HG03432 (cell line): Measurements from ENCODE around the gene CD19.
"Not testable (repeated sequence)": the region's sequence is repeated elsewhere in the genome, so short reads cannot be mapped to it uniquely, and the experiment has no call there.

ENCODE experiments used
- ATAC-seq: cut with Tn5 transposase; IDR thresholded peaks from one replicate; pipeline ENCODE4 v1.9.1; 2021; ENCODE audit warnings: mild to moderate bottlenecking, moderate library complexity; ENCODE audit not compliant: unreplicated experiment

The CD19 gene

DNA sequence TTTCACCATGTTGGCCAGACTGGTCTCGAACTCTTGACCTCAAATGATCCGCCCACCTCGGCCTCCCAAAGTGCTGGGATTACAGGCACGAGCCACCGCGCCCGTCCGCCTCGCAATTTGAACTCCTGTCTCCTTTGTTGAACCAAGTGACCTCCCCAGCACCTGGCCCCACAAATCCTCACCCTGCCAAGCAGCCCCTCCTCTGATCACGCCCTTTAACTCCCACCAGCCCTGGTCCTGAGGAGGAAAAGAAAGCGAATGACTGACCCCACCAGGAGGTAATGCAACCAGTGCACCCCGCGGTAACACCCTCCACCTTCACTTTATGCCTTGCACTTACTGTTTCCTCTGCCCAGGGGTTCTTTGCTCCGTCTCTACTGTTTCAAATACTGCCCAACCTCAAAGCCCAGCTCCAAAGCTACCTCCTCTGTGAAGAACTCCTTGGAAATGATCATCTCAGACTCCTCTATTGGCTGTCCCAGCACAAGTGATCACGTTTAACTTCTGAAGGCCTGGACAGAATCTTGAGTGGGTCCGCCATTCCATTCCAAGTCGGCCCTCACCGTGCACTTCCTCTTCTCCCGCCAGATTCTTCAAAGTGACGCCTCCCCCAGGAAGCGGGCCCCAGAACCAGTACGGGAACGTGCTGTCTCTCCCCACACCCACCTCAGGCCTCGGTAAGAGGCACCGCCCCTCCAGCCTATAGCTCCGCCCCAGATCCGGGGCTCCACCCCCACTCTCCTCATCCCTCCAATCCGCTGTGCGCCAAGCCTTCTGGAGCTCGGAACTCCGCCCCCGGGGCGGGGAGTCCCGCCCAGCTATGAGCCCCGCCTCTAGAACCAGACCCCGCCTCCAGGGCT is 4.4 kb downstream of the CD19 start:
- ATAC-seq, result peak; percentile 79

DNA sequence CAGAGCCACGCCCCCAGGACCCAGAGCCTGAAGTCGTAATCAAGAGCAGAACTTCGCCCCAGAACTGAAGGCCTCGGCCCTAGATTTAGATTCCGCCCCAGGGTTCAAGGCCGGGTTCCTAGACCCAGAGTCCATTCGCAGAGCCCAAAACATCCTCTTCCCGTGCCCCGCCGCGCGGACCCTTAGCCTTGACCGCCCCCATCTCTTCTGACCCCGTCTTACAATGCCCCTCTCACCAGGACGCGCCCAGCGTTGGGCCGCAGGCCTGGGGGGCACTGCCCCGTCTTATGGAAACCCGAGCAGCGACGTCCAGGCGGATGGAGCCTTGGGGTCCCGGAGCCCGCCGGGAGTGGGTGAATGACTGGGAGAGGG is 5.0 kb downstream of the CD19 start:
- ATAC-seq, result no peak

DNA sequence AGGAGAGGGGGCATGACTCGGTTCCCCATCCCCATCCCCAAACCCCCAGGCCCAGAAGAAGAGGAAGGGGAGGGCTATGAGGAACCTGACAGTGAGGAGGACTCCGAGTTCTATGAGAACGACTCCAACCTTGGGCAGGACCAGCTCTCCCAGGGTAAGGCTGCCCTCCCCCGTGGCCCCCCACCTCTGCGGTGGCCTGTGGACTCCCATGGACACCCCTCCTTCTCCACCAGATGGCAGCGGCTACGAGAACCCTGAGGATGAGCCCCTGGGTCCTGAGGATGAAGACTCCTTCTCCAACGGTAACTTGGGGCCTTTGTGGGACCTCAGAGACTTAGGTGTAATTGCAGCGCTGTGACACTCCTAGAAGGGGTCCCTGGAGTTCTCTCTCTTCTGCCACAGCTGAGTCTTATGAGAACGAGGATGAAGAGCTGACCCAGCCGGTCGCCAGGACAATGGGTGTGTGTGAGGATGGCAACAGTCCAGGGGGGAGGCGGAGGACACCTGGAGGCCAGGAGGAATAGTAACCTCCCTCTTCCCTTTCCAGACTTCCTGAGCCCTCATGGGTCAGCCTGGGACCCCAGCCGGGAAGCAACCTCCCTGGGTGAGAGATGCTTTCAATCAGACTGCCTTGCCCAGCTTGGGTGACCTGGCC is 5.6 kb downstream of the CD19 start:
- ATAC-seq, result no peak

DNA sequence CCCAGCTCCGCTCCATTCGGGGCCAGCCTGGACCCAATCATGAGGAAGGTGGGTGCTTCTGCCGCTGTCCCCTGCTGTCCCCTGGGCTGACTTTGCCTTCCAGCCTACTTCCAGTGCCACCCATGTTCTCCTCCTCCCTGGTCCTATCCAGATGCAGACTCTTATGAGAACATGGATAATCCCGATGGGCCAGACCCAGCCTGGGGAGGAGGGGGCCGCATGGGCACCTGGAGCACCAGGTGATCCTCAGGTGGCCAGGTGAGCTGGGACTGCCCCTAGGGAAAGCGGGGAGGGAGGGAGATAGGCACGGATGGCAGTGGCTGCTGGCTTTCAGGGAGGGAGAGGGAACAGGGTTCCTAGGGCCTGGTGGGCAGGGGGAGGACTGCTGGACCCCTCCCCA is 7.0 kb downstream of the CD19 start:
- no peak for ATAC-seq

DNA sequence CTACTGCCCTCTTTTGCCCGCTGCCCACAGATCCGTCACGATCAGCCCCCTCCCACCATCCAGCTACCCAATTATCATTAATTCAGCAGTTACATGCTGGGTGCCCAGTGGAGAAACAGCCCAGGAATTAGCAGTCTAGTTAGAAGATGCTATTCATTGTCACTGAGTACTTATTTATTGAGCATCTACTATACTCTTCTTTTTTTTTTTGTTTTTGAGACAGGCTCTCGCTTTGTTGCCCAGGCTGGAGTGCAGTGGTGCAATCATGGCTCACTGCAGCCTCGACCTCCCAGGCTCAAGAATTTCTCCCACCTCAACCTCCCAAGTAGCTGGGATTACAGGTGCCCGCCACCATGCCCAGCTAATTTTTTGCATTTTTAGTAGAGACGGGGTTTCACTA is 8.1 kb downstream of the CD19 start:
- not testable (repeated sequence) for ATAC-seq

DNA sequence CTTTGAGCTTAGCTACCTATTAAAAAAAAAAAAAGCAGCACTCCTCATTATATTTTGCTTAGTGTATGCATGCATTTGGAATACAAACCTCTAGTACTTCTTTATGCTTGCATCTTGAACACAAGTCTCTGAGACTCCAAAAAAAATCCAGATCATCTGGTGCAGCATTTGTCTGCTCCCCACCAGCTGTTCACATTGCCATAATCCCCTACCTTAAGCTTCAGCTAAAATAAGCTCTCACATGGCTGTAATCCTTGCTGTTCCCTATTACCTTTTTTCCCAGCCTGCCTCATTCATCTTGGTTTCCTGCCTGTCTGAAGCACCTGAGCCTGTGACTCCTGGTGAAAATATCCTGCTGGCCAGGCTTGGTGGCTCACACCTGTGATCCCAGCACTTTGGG is 11.5 kb downstream of the CD19 start:
- ATAC-seq, result no peak

DNA sequence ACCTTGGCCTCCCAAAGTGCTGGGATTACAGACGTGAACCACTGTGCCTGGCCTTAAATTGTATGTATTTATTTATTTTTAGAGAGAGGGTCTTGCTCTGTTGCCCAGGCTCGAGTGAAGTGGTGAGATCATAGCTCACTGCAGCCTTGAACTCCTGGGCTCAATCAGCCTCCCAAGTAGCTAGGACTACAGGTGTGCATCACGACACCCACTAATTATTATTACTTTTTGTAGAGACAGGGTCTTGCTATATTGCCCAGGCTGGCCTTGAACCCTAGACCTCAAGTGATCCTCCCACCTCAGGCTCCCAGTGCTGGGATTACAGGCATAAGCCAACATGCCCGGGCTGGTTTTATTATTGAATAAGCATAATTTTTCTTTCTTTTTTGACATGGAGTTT is 14.9 kb downstream of the CD19 start:
- ATAC-seq, result no peak

DNA sequence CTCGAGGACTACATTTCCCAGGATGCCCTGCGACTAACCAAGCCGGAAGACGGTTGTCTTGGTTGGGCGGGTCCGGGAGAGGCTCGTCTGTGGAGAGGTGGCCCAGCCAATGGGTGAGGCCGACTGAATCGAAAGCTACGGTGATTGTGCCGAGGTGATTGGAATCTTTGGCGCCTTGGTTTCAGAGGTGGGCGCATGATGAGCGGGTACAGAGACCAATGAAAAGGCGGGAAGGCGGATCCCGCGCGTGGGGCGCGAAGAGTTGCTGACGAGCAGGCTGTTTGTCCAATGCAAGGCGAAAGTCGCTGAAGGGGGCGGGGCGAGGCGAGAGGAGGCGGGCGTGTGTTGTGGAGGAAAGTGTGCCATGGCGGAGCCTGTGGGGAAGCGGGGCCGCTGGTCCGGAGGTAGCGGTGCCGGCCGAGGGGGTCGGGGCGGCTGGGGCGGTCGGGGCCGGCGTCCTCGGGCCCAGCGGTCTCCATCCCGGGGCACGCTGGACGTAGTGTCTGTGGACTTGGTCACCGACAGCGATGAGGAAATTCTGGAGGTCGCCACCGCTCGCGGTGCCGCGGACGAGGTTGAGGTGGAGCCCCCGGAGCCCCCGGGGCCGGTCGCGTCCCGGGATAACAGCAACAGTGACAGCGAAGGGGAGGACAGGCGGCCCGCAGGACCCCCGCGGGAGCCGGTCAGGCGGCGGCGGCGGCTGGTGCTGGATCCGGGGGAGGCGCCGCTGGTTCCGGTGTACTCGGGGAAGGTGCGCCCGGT is 19.1 kb downstream of the CD19 start, which contains the start of gene NFATC2IP:
Gene NFATC2IP, plus strand, starts transcription at position 290 of the 762 bp plus-strand sequence. Its CDS starts 75 bp downstream, at position 365.
- peak; percentile 89 for ATAC-seq

DNA sequence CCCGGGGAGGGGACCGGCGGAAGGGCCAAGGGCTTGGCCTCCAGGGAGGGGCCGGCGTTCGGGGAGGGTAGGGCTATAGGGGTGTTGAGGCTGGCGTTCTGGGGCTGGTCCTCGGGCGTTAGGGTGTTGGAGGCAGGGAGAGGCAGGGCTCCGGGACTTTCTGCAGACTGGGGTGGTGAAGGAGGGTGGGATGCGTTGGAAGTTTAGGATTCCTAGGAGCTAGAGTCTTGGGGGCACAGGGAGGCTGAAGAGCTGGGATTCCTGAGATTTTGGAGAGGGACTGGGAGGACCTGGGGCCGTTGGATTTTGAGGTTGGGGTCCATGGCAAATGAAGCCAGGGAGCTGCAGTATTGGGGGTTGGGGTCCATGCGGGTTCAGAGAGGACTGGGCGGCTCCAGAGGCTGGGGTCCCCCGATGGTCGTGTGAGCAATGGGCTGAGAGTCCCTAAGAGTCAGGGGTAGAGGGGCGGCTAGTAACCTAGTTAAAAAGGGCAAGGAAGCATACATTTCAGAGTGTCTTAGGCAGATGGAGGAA is 19.7 kb downstream of the CD19 start:
- no peak for ATAC-seq

DNA sequence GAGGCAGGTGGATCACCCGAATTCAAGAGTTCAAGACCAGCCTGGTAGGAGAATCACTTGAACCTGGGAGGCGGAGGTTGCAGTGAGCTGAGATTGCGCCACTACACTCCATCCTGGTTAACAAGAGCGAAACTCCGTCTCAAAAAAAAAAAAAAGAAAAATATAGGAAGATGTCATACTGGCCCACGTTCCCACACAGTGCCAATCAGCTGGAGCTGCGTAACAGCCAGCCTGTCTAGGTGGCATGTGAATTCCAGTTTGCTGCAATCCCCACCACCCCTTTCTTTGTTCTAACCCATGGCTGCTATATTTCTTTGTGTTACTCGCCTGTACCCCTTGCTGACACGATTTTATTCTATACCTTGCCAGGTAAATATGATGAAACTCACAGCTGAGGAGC is 26.4 kb downstream of the CD19 start:
- no peak for ATAC-seq

DNA sequence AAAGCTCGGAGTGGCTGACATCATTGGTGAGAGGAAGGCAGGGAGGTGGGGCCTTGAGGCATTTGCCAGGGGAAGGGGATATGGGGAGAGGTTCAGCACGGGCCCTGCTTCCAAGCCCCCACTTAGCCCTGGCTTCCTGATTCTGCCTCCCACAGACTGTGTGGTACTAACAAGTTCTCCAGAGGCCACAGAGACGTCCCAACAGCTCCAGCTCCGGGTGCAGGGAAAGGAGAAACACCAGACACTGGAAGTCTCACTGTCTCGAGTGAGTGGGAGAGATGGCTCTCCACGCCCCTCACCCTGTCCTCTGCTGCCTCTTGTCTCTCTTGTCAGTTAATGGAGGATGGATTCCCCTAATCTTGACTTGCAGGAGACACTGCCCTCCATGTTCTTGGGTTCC is 27.1 kb downstream of the CD19 start:
- no peak for ATAC-seq

DNA sequence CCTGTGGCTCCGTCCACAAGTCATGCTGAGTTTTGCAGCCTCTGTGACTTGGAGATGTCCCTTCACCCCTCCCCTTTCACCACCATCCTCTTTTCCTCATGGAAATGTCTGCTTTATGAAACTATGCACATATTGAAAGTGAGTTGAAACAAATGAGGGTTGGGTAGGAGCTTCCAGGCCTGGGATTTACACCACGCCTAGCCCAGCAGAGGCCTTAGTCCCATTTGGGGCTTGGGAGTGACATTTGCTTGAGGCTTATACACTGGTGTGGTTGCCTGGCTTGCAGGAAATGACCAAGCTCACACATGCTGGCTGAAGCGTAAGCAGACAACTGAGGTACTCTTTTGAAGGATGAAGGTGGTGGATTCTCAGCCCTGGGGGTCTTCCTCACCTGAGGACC is 32.3 kb downstream of the CD19 start:
- ATAC-seq, result no peak

DNA sequence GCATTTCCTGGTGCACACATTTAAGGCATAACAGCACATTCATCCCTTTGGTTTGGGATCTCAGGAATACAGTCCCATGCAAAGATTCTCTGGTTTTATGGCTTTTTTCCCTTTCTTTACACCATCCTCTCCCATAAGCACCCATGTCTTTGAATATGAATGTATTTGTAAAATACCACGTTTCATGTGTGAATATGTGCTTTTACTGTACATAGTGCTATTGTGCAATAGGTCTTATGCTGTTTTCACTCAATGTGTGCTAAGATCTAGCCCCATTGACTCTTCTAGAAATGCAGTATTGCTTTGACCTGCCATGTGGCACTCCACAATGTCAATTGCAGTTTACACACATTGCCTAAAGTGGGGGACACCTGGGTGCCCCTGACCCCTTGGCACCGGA is 32.7 kb downstream of the CD19 start:
- ATAC-seq, result no peak

DNA sequence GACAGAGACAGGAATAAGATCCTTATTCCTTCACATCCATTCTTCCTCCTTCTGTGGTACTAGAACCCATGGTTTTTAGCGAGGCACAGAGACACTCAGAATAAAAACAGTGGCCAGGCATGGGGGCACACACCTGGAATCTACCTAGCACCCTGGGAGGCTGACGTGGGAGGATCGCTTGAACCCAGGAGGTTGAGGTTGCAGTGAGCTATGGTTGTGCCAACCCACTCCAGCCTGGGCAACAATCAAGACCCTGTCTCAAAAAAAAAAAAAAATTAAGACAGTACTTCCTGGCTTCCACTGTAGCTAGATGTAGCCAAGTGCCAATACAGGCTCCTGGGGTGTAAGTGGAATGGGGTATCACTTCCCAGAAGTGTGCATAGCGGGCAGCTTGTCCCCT is 35.4 kb downstream of the CD19 start:
- no peak for ATAC-seq

DNA sequence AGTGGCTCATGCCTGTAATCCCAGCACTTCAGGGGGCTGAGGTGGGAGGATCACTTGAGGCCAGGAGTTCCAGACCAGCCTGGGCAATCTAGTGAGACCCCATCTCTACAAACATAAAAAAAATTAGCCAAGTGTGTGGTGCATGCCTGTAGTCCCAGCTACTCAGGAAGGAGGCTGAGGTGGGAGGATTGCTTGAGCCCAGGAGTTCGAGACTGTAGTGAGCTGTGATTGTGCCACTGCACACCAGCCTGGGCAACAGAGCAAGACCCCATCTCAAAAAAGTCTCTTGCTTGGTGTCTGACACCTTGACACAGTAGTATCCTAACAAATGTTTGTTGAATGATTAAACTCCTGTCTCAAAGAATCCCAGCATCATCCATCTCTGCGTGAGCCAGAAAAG is 37.9 kb downstream of the CD19 start:
- not testable (repeated sequence) for ATAC-seq

DNA sequence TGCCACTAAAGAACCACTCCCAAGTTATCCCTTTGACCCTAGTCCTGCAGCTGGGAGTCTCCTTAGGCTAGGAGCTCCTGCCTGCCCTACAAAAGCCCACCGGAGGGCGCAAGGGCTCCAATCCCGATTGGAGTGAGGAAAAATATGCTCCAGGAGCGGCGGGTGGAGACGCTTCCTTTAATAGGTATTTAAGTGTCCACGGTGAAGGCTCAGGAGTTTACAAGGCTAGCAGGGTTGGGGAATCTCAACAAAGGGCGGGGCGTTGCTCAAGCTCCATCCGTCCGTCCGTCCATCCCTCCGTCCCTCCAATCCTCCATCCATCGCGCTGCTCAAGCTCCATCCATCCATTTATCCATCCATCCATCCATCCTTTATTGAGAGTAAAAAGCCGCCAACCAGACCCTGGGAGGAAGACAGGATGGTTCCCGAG is 42.3 kb downstream of the CD19 start:
- peak; percentile 21 for ATAC-seq

DNA sequence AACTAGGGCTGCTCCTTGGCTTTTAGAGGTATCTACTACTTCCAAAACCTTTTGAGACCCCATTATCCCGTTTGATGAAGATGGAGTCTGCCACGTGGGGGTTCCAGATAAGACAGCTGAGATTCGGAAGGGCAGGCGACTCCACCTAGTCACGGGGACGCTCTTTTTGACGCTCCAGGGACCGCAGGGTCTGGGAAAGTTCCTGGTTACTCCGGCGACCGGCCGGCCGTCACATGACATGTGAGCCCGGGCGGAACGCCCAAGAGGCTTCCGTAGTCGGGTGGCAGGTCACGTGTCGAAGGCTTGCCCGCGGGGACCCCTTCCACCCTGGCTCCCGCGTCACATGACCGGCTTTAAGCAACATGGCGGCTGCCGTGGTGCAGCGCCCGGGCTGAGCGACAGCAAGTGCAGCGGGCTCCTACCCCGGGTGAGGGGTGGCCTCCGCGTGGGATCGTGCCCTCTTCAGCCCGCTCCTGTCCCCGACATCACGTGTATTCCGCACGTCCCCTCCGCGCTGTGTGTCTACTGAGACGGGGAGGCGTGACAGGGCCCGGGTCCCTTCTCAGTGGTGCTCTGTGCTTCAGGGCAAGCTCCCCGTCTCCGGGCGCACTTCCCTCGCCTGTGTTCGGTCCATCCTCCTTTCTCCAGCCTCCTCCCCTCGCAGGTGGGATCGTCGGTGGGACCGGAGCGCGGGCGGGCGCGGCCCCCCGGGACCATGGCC is 42.8 kb downstream of the CD19 start, which contains the start of gene SPNS1:
Gene SPNS1, plus strand, starts transcription at position 342 of the 721 bp plus-strand sequence. Its CDS starts 374 bp downstream, at position 716.
- peak; percentile 89 for ATAC-seq

DNA sequence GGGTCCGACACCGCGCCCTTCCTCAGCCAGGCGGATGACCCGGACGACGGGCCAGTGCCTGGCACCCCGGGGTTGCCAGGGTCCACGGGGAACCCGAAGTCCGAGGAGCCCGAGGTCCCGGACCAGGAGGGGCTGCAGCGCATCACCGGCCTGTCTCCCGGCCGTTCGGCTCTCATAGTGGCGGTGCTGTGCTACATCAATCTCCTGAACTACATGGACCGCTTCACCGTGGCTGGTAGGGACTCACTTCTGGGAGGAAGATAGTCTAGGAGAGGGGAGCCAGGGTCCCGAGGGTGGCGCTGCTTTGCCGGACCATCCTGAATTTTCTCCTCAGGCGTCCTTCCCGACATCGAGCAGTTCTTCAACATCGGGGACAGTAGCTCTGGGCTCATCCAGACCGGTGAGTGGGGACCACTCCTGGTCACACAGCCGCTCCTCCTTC is 43.4 kb downstream of the CD19 start:
- ATAC-seq, result peak; percentile 11

DNA sequence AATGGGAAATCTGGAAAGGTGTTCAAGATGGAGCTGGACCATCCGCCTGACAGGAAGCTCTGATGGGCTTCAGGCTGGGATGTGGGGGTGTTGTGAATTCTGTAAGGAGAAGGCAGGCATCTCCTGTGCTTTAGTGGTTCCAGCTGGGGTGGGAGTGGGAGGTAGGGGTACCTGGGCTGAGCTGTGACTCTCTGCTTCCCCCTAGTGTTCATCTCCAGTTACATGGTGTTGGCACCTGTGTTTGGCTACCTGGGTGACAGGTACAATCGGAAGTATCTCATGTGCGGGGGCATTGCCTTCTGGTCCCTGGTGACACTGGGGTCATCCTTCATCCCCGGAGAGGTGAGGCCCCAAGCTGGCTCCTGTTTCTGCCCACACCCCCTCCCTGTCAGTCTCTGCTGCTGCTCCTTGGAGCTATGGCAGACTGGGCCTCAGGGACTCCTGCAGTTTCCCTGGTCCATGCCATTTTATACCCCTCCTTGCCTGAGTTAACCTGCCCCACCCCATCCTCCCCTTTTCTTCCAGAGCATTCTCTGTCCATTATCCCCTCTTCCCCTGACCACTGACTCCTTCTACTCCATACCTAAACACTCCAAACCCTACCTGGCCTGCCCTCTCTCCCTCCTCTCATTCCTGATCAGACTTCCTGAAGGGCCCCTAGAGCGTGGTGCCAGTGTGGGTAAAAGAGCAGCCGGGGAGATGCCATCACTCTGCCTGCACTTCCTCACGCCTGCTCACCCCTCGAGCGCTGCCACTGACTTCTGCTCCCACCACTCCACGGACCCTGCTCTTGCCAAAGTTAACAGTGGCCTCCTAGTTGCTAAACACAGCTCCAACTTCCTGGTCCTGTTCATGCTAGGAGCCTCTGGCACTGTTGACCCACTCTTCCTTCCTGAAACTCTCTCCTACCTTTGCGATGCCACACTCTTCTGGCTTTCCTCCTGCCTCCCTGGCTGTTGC is 46.2 kb downstream of the CD19 start:
- no peak for ATAC-seq
